GM21528 (cell line): Measurements from ENCODE around the gene TAGLN2.

ENCODE experiments used
- ATAC-seq: cut with Tn5 transposase; IDR thresholded peaks from one replicate; pipeline ENCODE4 v1.9.1; 2021; ENCODE audit warnings: mild to moderate bottlenecking, moderate library complexity; ENCODE audit not compliant: unreplicated experiment, low FRiP score

Gene TAGLN2

DNA sequence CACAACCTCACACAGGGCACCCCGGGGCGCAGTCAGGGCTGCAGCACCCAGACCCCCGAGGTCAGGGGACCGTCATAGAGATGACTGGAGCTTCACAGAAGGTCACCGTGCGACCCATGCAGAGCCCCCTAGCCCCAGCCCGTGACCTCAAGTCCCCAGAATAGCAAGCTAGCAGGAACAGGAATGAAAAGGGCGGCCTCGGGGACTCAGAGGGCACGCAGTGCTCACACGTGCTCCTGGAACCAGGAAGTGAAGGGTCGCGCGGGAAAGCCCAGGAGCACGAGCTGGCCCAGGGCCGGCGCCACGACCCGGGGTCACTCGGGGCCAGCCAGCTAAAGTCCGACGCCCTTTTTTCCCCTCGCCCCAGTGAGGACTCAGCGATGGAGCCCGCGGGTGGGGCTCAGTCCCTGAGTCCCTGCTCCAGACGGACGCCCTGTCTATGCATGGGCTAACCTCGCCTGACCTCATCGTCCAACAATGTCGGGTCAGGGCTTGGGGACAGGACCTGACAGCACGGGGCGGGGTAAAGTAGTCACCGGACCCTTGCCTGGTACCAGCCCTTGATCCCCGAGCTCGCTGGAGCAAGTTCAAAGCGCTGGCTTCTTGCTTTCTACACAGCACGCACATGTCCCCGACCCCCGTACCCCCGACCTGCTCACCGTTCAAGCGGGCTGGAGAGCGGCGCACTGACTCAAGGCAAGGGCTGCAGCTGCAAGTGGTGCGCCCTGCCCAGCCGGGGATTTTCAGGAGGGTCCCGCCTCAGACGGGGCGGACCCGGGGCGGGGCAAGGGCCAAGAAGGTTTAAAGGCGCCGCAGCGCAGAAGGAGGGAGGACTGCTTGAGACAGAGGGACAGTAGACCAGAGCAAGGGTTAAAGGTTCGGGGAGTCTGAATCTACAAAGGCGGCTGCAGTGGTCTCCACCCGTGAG, at the start of gene TAGLN2:
Gene TAGLN2 (minus strand): TSS at position 717 of the 928 bp plus-strand sequence. CDS start 4,998 bp downstream, outside the sequence.
- peak; percentile 65 for ATAC-seq

GRCh38 chr1:159974350-159974965, 49.2 kb upstream of the TAGLN2 start:
- ATAC-seq = no peak

- no peak for ATAC-seq
Measured at GRCh38 chr1:159973350-159973940, 48.1 kb upstream of the TAGLN2 start.

- ATAC-seq = no peak
Measured at GRCh38 chr1:159972443-159973205, 47.3 kb upstream of the TAGLN2 start.

DNA sequence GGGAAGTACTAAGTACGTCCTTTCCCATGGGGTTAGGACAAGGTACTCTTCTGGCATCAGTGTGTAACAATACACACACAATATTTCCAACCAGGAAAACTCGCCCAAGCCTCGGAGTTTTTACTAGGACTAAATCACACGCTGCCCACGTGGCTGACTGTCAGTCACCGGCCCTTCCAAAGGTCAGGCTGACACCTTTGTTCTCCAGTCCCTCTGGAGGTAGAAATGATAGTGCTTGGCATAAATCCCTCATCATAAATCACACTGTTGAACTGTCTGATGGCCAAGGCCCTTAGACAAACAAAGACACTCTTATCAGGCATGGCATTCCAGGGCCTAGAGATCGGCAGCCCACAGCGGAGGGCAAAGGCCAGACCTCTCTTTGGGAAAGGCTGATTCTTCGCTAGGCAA, 45.6 kb upstream of the TAGLN2 start:
- no peak for ATAC-seq

- ATAC-seq = no peak
Measured at GRCh38 chr1:159968901-159969300, 43.6 kb upstream of the TAGLN2 start.

GRCh38 chr1:159965263-159965662, 40.0 kb upstream of the TAGLN2 start:
- ATAC-seq = no peak

GRCh38 chr1:159964144-159964543, 38.8 kb upstream of the TAGLN2 start:
- ATAC-seq = no peak

DNA sequence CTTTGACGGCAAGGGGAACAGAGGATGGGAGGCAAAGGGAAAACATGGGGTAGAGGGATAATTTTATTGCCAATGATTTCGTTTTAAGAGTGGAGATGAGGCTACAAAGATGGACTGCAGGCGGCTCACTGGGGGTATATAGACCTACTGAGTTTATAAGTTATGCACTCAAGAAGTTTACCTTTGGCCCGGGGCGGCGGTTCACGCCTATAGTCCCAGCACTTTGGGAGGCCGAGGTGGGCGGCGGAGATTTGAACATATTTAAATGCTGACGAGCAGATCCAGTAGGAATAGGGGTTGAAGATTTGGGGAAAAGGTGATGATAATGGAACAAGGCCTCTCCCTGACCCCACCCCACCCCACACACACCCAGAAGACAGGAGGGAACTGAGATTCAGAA, 36.9 kb upstream of the TAGLN2 start:
- ATAC-seq = no peak

GRCh38 chr1:159961636-159962035, 36.3 kb upstream of the TAGLN2 start:
- ATAC-seq = no peak

GRCh38 chr1:159960721-159961381, 35.5 kb upstream of the TAGLN2 start:
- no peak for ATAC-seq

DNA sequence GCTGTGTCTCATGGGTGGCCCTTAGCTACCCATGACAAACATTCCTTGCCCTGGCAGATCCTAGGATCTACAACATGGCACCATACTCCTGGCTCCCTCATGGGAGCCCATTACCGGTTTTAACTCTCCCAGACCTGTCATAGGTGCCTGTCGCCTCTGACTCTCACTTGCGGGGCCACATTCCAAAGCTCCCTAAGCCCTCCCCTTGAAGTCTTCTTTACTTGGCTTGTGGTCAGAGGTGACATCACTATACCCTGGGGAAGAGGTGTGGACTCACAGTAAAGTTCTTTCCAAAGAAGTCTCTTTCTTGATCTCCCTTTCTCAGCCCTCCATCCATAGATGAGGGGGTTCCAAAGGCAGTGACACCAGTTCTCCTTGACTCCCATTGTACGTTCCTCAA, 34.1 kb upstream of the TAGLN2 start:
- no peak for ATAC-seq

- ATAC-seq = no peak
Measured at GRCh38 chr1:159958719-159959380, 33.5 kb upstream of the TAGLN2 start.

DNA sequence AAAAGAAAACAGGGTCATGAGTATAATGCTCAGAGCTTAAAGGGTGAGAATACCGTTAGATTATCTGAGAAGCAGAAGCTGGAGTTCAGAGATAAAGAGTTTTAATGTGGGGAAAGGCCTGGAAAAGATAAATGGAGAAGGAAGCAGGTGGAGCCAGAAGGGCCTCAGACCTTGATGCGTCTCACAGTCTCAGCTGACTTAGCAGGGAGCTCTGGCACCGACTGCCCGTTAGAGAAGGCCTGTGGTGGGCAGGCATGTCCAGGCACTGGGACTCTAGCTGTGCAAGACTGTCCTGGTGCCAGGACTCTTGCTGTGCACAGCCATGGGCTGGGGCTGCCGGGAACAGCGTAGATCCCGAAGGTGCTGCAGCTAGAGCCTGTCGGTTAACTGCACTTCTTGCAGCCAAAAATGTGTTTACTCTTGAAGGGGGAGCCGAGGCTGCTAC, 32.5 kb upstream of the TAGLN2 start:
- ATAC-seq = no peak

DNA sequence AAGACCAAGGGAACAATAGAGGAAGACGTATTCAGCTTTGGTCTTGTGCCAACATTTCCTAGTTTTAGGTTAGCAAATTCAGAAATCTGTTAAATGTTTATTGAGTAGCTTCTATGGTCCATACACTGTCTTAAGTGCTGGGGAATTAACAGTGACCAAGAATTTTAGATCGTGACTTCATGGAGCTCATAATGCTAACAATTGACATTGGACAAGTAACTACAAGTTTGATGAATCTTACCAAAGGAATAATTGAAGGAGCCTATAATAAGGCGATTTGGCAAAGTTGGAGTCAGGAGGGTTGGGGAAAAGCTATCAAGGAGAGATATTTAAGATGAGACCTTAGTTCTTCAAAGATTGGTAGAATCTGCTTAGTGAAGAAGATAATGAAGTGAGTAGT, 30.1 kb upstream of the TAGLN2 start:
- ATAC-seq = no peak

DNA sequence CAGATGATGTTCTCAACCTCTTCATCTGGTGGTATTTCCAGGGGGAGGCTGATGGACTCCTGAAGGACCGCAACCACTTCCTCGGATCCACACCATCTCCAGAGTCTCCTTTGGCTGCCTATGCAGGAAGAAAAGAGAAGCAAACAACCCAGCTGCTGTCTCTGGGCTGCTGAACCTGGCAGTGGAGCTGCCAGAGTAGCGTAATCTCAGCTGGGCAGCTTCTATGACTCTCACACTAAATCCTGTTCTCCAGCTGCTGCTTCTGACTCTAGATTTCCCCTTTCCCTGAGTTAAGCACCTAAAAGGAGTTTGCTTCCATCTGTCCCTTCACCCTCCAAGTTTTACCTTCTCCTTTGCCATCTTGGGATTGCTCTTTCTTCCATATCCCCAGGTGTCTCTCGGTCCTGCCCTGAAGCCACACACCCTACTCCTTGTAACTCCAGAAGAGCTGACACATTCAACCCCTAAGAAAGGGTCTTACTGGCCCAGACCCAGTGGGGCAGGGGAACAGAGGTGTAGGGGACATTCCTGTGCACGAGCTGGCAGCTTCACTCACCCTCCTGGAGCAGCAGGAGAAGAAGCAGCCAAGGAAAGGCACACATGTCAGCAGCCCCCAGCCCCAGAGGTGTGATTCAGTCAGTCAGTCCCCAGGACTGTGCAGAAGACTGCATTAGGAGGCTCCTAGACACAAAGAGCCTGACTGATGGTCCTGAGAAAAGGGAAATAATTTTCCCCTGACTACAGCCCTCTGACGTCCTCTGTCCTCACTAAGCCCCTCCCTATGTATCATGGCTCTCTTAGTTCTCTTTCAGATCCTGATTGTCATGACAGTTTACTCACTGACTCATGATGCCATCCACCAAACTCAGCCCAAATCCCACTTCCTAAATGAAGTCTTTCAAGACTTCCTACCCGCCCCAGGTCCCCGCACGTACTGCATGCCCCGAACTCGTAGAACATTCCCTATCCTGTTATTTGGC, 28.5 kb upstream of the TAGLN2 start, which contains the start of gene SLAMF9:
Gene SLAMF9 (minus strand): TSS at position 702 of the 980 bp plus-strand sequence. CDS start 100 bp downstream, at position 602.
- no peak for ATAC-seq

DNA sequence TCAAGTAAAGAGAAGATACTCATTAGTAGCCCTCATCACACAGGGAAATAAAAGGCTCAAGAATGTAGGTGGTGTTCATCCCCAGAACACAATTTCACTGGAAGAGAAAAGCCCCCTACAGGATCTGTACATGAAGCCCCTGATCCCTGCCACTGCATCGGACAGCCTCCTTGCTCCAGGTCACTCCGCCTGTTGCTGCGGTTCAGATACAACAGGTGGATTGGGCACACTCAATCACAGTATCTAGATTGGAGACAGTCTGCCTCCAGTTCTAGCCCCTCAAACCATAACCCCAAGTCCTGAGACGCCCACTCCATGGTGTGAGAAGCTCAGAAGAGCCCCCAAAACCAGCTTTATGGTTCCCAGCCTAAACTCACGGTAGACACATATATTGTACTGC, 27.6 kb upstream of the TAGLN2 start:
- ATAC-seq = no peak

DNA sequence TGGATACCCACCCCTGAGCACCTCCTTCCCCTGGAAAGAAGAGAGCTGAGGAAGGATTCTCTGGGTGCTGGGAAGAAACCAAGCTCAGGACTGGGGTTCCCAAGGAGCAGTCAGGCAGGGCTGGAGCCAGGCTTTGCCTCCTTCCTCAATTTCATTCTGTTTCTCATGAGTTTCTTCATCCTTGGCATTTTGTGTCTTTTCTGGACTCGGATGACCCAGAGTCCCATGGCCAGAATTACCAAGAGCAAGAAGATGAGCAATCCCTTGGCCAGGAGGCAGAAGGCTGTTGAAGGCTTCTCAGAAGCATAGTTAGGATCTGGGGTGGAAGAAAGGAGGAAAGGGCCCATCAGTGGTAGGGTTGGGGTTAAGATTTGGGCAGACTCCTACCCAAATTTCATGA, 26.2 kb upstream of the TAGLN2 start:
- ATAC-seq = no peak
